ENCODE results near the gene ZNF526.
"Not testable (repeated sequence)": the region's sequence is repeated elsewhere in the genome, so short reads cannot be mapped to it uniquely, and the experiment has no call there.

ZNF526 gene

GRCh38 chr19:42266928-42267603 is 47.0 kb downstream of the ZNF526 start:
- not testable (repeated sequence) for DNase-seq

DNA sequence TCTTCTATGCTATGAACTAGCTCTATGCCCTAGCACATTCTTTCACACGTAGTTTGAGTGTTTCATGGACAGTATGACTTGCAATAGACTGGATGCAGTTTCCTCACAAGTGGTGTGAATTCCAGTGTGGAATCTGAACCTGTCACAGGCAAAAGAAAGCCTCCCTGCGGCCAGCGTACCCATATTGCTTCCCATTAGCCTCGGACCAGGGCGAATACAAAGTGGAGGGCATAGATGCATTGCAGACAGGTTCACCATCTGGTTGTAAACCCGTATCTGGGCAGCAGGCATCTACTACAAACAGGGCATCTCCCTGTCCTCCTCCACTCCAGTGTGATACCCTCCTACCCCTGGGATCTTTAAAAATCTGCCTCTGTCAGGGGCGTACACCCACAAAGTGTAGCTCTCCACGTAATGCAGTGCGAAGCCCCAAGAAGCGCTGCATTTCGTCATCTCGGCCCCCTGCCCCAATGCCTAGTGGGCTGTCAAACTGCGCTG is 47.6 kb downstream of the ZNF526 start:
- DNase-seq: no peak

DNA sequence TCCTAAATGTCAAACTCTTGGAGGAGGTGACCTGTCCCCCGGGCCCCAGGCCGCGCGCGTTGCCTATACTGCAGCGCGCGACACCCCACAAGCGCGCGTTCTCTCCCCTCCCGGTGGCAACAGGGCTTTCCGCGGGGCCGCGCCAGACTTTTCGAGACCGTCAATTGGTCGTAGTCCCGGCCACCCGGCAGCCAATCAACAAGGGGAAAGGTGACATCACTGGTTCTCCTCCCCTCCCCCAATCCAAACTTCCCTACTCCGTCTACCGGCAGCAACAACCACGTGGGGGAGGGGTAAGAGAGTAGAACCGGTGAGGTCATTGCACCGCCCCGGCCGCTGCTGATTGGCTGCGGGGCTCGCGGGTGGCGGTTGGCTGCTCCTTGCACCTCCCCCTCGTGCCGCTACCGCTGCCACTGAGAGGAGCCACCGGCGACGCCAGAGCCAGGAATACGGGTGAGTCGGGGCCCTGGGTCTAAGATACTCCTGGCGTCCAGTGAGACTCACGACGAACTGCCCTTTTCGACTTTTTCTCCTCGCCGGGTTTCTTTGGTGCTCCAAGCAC is 48.1 kb downstream of the ZNF526 start:
- DNase-seq: peak; percentile 99

DNA sequence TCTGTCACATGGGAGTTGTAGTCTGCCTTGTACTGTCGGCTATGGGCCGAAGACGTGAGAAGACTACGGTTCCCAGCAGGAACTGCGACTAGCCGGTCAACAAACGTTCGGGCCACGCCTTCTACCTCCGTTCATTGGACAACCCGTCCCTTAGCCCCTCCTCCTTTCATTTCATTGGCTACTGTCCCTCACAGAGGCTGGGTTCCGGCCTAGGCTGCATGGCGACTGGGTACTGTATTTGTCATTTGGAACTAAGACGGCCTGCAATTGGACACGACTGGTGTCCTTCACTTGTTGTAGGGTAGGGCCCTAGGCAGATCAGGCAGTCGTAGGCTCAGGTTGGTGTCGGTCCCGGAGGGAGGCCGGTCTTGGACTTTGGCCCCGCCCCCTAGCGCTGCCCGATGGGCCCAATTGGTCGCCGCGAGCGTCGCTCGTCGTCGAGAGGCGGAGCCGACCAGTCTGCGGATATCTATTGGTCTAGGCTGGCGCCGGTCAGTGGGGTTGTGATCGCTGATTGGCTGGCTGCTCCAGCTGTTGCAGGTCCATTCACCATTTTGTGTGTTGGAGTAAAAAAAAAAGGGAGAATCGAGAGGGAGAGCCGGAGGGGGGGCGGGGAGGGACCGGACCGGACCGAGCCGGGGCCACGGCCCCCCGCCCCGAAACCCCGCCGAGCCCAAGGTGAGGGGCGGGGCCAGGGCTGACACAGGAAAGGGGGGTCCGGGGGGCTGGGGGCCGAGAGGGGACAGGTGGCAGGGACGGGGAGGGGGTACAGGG is 48.8 kb downstream of the ZNF526 start, which contains the start of gene CIC:
CIC (plus strand) TSS at position 549 of the 774 bp plus-strand sequence. CDS start 2,532 bp downstream, outside the sequence.
- peak; percentile 100 for DNase-seq

GRCh38 chr19:42269478-42270345 is 49.6 kb downstream of the ZNF526 start:
- DNase-seq: no peak

DNA sequence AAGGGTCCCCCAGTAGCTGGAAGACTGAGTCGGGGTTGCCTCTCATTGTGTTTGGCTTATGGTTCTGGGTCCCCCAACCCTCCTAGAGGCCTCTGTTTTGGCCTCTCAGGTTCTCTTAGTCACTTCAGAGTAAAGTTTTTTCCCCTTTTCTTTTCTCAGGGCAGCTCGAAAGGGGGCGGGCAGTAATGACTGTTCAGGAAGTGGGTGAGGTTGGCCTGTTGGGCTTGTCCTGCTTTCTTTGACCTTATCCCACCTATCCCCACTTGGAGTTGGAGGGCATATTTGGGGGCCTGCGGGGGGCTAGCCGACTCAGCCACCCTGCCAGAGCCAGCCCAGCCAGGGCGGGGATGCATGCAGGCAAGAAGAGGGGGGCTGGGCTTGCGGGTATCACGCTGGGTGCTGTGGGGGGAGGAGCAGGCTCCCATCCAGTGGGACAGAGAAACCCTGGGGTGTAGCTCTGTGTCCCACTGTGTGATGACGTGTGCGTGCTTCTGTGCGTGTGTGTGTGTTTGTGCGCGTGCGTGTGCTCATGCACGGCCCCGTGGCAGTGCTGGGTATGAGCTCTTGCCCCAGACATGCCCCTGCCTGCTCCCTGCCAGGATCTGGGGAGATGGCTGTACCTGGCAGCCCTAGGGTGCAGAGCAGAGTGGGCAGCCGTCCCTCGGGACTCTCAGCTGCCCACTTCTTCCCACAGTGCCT is 50.4 kb downstream of the ZNF526 start:
- no peak for DNase-seq

DNA sequence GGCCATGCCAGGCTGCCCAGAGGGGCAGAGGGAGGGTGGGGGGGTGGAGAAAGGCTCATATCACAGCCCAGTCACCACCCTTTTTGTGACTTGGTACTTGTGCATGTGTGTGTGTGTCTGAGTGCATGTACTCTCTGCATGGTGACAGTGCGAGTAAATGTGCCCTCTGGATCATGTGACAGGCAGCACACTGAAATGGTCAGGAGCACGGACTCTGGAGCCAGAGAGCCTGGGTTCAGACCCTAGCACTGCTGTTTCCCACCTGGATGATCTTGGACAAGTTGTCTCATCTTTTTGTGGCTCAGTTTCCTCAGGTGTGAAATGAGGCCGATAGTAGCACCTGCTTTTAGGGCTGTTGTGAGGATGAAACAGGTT is 50.9 kb downstream of the ZNF526 start:
- DNase-seq: no peak

GRCh38 chr19:42271861-42272534 is 51.9 kb downstream of the ZNF526 start:
- DNase-seq: no peak

DNA sequence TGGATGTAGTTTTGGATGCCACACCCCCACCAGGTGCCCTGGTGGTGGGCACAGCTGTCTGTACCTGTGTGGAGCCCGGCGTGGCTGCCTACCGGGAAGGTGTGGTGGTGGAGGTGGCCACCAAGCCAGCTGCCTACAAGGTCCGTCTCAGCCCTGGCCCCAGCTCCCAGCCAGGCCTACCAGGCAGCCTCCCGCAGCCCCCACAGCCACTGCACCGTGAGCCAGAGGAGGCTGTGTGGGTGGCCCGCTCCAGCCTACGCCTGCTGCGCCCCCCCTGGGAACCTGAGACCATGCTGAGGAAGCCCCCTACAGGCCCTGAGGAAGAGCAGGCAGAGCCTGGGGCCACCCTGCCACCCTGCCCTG is 52.4 kb downstream of the ZNF526 start:
- DNase-seq: no peak

GRCh38 chr19:42272989-42273406 is 52.9 kb downstream of the ZNF526 start:
- DNase-seq: no peak

- DNase-seq: no peak
Measured at GRCh38 chr19:42273407-42274064, 53.4 kb downstream of the ZNF526 start.

GRCh38 chr19:42274065-42274682 is 54.1 kb downstream of the ZNF526 start:
- no peak for DNase-seq

DNA sequence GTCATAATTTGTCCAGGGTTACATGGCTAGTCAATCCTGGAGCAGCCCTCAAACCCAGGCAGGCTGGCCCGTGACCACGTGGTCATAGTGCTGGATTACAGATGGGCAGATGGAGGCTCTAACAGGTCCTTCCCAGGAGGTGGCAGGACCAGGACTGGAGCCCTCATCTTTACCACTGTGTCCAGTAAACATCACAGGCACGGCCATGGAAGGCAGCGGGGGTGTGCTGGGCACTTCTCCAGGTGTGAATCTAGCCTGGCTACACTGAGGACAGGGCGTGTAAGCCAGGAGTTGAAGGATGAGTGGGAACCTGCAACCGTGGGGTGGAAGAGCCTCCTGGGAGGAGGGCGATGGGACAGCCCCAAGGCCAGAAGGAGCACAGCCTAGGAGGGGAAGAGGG is 55.0 kb downstream of the ZNF526 start:
- DNase-seq: no peak

GRCh38 chr19:42275517-42275916 is 55.4 kb downstream of the ZNF526 start:
- no peak for DNase-seq

DNA sequence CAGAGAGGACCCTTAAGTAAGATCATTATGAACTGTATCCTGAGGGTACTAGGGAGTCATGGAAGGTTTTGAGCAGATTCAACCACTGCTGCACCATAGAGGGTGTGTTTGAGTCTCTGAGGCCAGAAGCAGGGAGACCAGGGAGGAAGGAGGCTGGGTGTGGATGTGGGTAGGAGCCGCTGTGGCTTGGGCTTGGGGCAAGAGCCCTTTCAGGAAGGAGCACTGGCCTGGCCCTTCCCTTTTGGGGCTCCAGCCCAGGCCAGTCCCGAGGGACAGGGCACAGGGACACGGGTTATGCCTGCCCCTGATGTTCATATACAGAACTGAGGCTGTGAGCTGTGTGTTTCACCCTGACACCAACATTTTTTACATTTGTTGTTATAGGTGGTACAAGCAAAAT is 56.2 kb downstream of the ZNF526 start:
- no peak for DNase-seq

GRCh38 chr19:42276821-42277220 is 56.7 kb downstream of the ZNF526 start:
- no peak for DNase-seq
